Activated T-helper 1 cell treated with Interleukin-2 at 50 U/mL for 16 hours (primary cell): ENCODE results near the gene ZNF783.
"Not testable (repeated sequence)": the region's sequence is repeated elsewhere in the genome, so short reads cannot be mapped to it uniquely, and the experiment has no call there.

ENCODE experiments used
- DNase-seq: peaks from one replicate; pipeline ENCODE4 v3.0.0-alpha.2; 2020; ENCODE audit warnings: low read depth

The ZNF783 gene

DNA sequence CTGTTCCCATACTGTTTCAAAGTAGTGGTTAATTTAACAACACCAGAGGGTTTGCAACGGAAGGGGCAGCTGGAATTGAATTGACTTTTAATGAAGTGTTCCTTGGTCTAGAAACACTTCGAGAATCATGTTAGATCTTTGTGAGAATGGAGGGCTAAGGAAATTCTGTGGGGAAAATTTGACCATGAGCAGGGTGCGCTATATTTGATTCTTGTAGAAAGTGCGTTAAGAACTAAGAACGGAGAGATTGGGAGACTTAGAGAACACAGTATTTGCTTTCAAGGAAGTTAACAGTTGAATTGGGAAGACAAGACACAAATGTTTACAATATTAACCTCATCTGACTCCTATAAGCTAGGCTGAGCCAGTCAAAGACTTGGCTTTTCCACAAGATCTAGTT, 21.4 kb upstream of the ZNF783 start:
- DNase-seq: no peak

GRCh38 chr7:149241696-149242095, 20.3 kb upstream of the ZNF783 start:
- DNase-seq: no peak

DNA sequence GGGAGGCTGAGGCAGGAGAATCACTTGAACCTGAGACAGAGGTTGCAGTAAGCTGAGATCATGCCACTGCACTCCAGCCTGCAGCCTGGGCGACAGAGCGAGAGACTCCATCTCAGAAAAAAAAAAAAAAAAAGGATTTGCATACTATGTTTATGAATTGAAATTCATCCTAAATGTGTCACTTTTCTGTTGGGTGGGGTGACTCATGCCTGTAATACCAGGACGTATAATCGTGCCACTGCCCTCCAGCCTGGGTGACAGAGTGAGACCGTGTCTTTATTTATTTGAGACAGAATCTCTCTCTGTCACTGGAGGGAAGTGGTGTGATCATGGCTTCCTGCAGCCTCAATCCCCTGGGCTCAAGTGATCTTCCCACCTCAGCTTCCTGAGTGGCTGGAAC, 16.8 kb upstream of the ZNF783 start:
- DNase-seq: no peak

DNA sequence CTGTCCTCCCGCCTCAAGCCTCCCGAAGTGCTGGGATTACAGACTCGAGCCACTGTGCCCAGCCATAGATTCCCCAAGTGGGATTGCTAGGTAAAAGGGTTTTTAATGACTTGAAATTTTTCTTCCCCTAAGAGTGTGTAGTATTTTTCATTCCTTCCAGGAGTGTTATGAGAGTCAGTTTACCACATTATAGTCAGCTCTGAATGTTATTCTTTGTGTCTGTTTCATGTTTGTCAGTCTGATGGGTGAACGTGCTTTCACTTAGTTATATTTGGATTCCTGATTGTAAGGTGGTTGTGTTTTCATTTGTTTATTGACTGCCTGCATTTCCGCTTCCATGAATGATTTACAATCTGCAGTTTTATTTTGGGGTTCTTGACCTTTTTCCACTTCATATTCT, 16.3 kb upstream of the ZNF783 start:
- no peak for DNase-seq

GRCh38 chr7:149248777-149249176, 13.2 kb upstream of the ZNF783 start:
- DNase-seq: no peak

DNA sequence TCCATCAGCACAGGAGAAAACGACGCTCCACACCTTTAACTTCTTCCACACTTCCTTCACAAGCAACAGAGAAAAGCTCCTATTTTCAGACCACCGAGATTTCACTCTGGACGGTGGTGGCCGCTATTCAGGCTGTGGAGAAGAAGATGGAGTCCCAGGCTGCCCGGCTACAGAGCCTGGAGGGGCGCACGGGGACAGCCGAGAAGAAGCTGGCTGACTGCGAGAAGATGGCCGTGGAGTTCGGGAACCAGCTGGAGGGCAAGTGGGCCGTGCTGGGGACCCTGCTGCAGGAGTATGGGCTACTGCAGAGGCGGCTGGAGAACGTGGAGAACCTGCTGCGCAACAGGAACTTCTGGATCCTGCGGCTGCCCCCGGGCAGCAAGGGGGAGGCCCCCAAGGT, 11.8 kb upstream of the ZNF783 start:
- not testable (repeated sequence) for DNase-seq

- not testable (repeated sequence) for DNase-seq
Measured at GRCh38 chr7:149251518-149251917, 10.5 kb upstream of the ZNF783 start.

DNA sequence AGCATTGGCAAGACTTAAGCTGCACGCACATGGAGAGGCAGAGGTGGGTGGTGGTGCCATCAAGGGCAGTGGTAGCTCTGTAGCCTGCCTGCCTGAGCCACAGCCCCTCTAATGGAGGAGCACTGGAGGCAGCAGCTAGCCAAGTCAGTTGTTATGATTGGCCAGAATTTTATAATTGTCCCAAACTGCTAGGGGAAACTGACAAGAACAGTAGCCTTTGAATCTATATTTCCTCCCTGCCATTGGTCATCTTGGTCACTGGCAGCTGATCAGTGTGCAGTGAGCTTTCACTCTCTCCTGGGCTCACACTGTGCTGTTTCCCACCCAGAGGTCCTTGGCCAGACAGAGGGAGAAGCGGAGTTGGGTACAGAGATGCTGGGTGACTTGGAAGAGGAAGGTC, 9.6 kb upstream of the ZNF783 start:
- no peak for DNase-seq

GRCh38 chr7:149253665-149254064, 8.3 kb upstream of the ZNF783 start:
- DNase-seq: no peak

GRCh38 chr7:149254181-149254858, 7.7 kb upstream of the ZNF783 start:
- no peak for DNase-seq

DNA sequence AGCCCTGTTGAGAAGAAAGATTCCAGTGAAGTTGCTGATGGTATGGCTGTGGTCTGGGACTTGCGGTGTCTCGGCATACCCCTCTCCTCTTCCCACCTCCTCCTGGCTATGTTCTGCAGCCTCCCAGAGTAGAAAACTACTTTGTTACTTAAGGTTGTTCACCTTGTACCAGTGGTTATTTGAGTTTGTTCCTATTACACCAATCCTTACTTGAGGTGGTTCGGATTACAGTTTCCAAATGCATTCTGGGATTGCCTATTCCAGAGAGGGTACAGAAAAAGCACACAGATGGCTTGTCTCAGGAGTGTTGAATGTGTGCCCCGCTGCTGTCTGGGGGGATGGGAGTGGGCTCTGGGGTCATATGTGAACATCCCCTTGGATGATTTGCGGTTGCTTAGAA, 6.8 kb upstream of the ZNF783 start:
- DNase-seq: no peak

DNA sequence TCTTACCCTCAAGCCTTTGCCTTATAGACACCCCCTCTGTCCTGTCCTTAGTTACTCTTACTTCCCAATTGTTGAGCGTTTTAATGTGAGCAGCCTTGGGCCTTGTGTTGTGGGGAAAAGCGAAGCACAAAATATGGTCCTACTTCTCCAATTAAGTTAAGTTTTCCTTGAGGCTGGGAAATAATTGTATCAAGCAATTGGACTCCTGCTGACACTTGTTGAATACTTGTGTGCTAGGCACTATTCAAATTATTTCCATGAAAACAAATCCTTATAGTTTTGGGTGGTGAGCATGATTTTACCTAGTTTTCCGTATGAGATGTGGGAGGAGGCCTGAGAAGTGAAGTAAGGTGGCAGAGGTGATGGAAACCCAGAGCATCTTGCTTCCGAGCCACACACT, 5.4 kb upstream of the ZNF783 start:
- no peak for DNase-seq

DNA sequence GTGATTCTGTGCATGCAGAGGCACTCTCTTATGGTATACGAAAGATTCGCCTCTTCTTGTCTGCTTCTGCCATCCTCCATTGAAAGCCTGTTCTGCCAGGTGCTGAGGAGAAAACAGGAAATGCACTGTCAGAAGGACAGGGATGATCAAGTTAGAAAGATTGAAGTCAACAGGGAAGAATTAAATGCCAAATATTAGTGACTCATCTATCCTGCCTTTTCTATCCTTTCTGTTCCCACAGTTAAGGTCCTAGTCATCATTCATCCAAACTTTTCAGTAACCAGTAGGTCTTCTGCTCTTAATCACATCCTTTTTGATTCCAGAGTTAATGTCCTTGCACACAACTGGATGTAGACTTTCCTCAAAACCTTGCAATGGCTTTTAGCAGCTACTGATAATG, 4.8 kb upstream of the ZNF783 start:
- DNase-seq: no peak

GRCh38 chr7:149261316-149261828, 624 bp upstream of the ZNF783 start:
- DNase-seq: no peak

- no peak for DNase-seq
Measured at GRCh38 chr7:149266451-149266850, 4.5 kb downstream of the ZNF783 start.

GRCh38 chr7:149267733-149268132, 5.7 kb downstream of the ZNF783 start:
- no peak for DNase-seq

DNA sequence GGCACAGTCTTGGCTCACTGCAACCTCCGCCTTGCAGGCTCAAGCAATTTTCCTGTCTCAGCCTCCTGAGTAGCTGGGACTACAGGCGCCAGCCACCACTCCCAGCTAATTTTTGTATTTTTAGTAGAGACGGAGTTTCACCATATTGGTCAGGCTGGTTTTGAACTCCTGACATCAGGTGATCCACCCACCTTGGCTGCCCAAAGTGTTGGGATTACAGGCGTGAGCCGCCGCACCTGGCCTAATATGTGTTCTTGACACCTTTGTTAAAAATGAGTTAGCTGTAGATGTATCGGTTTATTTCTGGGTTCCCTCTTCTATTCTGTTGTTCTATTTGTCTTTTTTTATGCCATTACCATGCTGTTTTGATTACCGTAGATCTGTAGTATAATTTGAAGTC, 12.4 kb downstream of the ZNF783 start:
- not testable (repeated sequence) for DNase-seq

DNA sequence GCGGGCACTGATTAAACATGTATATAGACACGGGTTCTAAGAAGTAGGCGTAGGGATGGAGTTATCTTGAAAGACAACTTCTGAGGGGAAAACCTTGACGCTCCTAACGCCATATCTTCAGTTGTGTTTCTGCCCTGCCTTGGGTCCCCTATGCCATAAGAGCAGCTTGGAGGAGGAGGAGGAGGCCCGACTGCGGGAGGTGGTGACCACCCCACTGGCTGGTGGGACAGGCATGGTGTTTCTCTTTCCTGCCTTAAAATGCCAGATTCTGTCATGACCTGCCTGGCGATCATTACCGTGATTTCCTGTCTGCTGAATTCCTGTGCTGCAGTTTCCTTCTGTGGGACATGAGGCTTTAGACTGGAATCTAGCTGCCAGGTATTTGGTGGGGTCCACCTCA, 15.9 kb downstream of the ZNF783 start:
- DNase-seq: no peak

DNA sequence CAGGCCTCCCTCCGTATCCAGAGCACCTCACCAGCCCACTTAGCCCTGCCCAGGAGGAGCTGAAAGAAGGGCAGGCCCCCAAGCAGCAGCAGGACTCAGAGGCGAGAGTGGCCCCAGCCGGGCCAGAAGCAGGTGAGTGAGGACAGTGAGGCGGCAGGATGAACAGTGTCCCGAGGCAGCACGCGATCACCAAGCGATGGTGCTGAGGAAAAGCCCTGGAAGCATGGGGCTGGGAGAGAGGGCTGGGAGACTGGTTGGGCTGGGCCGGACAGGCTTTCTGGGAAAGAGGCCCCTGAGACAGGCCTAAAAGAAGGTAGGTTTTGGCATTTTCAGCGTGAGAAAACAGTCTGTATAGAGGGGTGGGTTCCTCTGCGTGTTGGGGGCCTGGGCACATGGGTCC, 16.4 kb downstream of the ZNF783 start:
- DNase-seq: no peak

- DNase-seq: no peak
Measured at GRCh38 chr7:149279111-149279743, 17.2 kb downstream of the ZNF783 start.

GRCh38 chr7:149280151-149280550, 18.2 kb downstream of the ZNF783 start:
- DNase-seq: no peak

DNA sequence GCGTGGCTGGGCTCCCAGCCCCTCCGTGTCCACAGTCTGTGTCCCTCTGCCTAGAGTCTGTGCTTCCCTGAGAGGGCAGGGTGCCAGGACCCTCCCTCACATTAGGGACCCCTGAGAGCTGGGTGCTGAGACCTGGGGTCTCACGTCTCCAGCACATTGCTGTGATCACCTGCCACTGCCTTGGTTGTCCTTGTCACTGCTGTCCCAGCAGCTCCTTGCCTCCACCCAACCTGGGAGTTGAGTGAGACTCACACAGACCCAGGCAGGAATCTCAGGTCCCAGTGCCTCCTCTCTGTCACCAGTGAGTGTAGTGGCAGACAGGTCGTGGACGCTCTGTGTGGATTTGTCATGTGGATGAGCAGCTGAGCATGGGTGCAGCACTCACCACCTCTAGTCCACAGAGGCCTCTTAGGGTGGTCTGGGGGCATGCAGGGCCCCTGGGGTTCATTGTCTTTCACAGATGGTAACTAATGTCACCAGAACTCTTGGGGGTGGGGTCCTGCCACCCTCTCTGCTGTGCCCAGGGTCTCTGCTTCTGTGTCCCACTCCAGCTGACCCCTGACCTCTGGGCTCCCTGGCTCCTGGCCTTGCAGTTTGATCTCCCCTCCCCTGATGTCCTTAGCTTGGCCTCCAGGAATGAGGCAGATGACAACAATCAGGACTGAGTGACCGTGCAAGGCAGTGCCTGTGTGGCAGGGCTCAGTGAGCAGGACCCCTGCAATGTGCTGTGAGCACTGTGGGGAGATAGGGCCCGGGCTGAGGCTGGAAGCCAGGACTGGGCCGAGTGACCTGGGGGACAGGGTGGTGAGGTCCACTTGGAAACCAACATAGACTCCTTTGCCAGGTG, 18.9 kb downstream of the ZNF783 start:
- DNase-seq: no peak
